ENCODE data around the gene ELF1. TPM values are rescaled to one million over a fixed set of nuclear protein-coding genes. Genes with fewer than 3 reads are reported as not detected.
A peak's percentile ranks its signal among the peaks of the same experiment; 100 is the strongest.

ELF1 gene
- total and polyA plus RNA-seq, 11 donors = 7.7 to 75.4 (median 33.5) TPM

GRCh38 chr13:40943073-40943472 lies 76.0 kb downstream of the ELF1 start:
- H3K4me1 ChIP-seq = peaks cover 0 to 20% (median 6%) of the 10 kb centered on the region in 12 donors
- no peaks in the 10 kb centered on the region for H3K27me3 ChIP-seq
- peaks cover 0 to 100% (median 95%) of the 10 kb centered on the region in 9 donors for H3K36me3 ChIP-seq
- no peaks in the 10 kb centered on the region for H3K9me3 ChIP-seq
- H3K4me3 ChIP-seq = no peak overlapping the region
- DNase-seq = peak in 1 of 5 donors; percentile 12
- no peak for ATAC-seq
- TF ChIP-seq POLR2A (IDR thresholded peaks at IDR 0.05) (no peak), CTCF (IDR thresholded peaks at IDR 0.05) (no peak)
- intact Hi-C loops (cut with DNase I) = no loop called here
- H3K27ac ChIP-seq = no peak overlapping the region

- no peaks in the 10 kb centered on the region for H3K9me3 ChIP-seq
- DNase-seq = no peak
- peak overlapping the region in 5 of 12 donors; percentile 2 to 53 (median 27) for H3K27ac ChIP-seq
- no peaks in the 10 kb centered on the region for H3K27me3 ChIP-seq
- H3K4me3 ChIP-seq = no peak overlapping the region
- no peak for TF ChIP-seq CTCF (IDR thresholded peaks at IDR 0.05)
- TF ChIP-seq POLR2A (IDR thresholded peaks at IDR 0.05) = no peak
- H3K4me1 ChIP-seq = peaks cover 0 to 19% (median 6%) of the 10 kb centered on the region in 12 donors
- peaks cover 0 to 100% (median 90%) of the 10 kb centered on the region in 9 donors for H3K36me3 ChIP-seq
- intact Hi-C loops (cut with DNase I) = no loop called here
- ATAC-seq = no peak
- 89 to 91% (median 90%) methylated on average over 5 of the region's 5 CpGs for WGBS, 4 donors
Observed at GRCh38 chr13:40941581-40941980, 77.5 kb downstream of the ELF1 start.

- TF ChIP-seq POLR2A (IDR thresholded peaks at IDR 0.05) (no peak), CTCF (IDR thresholded peaks at IDR 0.05) (no peak)
- H3K9me3 ChIP-seq = no peaks in the 10 kb centered on the region
- no peaks in the 10 kb centered on the region for H3K27me3 ChIP-seq
- peaks cover 0 to 97% (median 87%) of the 10 kb centered on the region in 9 donors for H3K36me3 ChIP-seq
- H3K27ac ChIP-seq = peak overlapping the region in 6 of 12 donors; percentile 16 to 53 (median 36)
- WGBS, 4 donors = 70 to 79% (median 77%) methylated on average over 6 of the region's 6 CpGs
- peaks cover 0 to 19% (median 6%) of the 10 kb centered on the region in 12 donors for H3K4me1 ChIP-seq
- intact Hi-C loops (cut with DNase I) = no loop called here
- no peak overlapping the region for H3K4me3 ChIP-seq
- ATAC-seq (peak; percentile 66 to 95 (median 91)), DNase-seq (peak in 4 of 5 donors; percentile 12 to 42 (median 27))
Observed at GRCh38 chr13:40940841-40941240, 78.3 kb downstream of the ELF1 start.

- Histone ChIP-seq H3K27me3 (no peaks in the 10 kb centered on the region), H3K4me3 (no peak overlapping the region), H3K4me1 (peaks cover 0 to 20% (median 0%) of the 10 kb centered on the region in 12 donors), H3K9me3 (no peaks in the 10 kb centered on the region), H3K27ac (no peak overlapping the region), H3K36me3 (peaks cover 0 to 96% (median 66%) of the 10 kb centered on the region in 9 donors)
- 83 to 95% (median 91%) methylated on average over 4 of the region's 4 CpGs for WGBS, 4 donors
- TF ChIP-seq POLR2A (IDR thresholded peaks at IDR 0.05) (no peak), CTCF (IDR thresholded peaks at IDR 0.05) (no peak)
- intact Hi-C loops (cut with DNase I) = loop anchor here in 1 of 10 donors (5.0 kb wide), 1 partner anchor 129 kb away; the partner anchor contains the start of gene WBP4
- DNase-seq (no peak), ATAC-seq (no peak)
Observed at GRCh38 chr13:40933508-40934204, 85.5 kb downstream of the ELF1 start.
